GM19099 (cell line): Measurements from ENCODE around the gene FAM168B.

Source experiments
- POLR2A ChIP-seq: IDR thresholded peaks from 3 replicates; pipeline ENCODE4 v1.6.1; 2011; ENCODE audit warnings: low read depth; ENCODE audit not compliant: insufficient read length; ENCODE audit errors: extremely low read depth

Gene FAM168B

GRCh38 chr2:131046918-131047652, 46.2 kb downstream of the FAM168B start:
- no peak for TF ChIP-seq POLR2A

- no peak for TF ChIP-seq POLR2A
Observed at GRCh38 chr2:131046028-131046917, 47.0 kb downstream of the FAM168B start.

GRCh38 chr2:131045286-131046027, 47.8 kb downstream of the FAM168B start:
- TF ChIP-seq POLR2A: no peak

GRCh38 chr2:131044757-131045150, 48.5 kb downstream of the FAM168B start:
- TF ChIP-seq POLR2A: no peak

GRCh38 chr2:131044075-131044756, 49.0 kb downstream of the FAM168B start:
- TF ChIP-seq POLR2A: no peak

- no peak for TF ChIP-seq POLR2A
Observed at GRCh38 chr2:131043199-131044074, 49.8 kb downstream of the FAM168B start.

- TF ChIP-seq POLR2A: no peak
Observed at GRCh38 chr2:131042148-131042775, 51.0 kb downstream of the FAM168B start.

GRCh38 chr2:131041402-131042147, 51.7 kb downstream of the FAM168B start:
- no peak for TF ChIP-seq POLR2A

- no peak for TF ChIP-seq POLR2A
Observed at GRCh38 chr2:131040661-131041401, 52.4 kb downstream of the FAM168B start.

- TF ChIP-seq POLR2A: no peak
Observed at GRCh38 chr2:131039908-131040660, 53.2 kb downstream of the FAM168B start.

- TF ChIP-seq POLR2A: no peak
Observed at GRCh38 chr2:131039535-131039907, 53.7 kb downstream of the FAM168B start.
